GM23338 (cell line): ENCODE results near the gene ECPAS. TPM values are rescaled to one million over a fixed set of nuclear protein-coding genes. Genes with fewer than 3 reads are reported as not detected.
A peak's percentile ranks its signal among the peaks of the same experiment; 100 is the strongest.

Experiments used
- ATAC-seq: fragments of 200-7000 bp; cut with Tn5 transposase; 3 replicates; pipeline ENCODE4 v1.9.1; 2020
- DNase-seq: peaks from one replicate; pipeline ENCODE4 v3.0.0-alpha.2; 2015; ENCODE audit warnings: low spot score
- H2AFZ ChIP-seq: fragments of 200-600 bp; sonication (generic); 2 replicates; pipeline ENCODE4 v1.8.0; 2016; ENCODE audit warnings: antibody characterized with exemption, mild to moderate bottlenecking, moderate library complexity
- H3F3A ChIP-seq: fragments of 200-600 bp; sonication (generic); replicated peaks from 2 replicates; pipeline ENCODE4 v1.8.0; 2017; ENCODE audit warnings: antibody characterized with exemption, mixed run types, low read depth
- H3K27ac ChIP-seq: fragments of 200-600 bp; sonication (generic); 2 replicates; pipeline ENCODE4 v1.6.1; 2016; ENCODE audit warnings: low read depth
- H3K27me3 ChIP-seq: fragments of 200-600 bp; sonication (generic); 2 replicates; pipeline ENCODE4 v1.8.0; 2016; ENCODE audit warnings: mild to moderate bottlenecking, mixed run types, moderate library complexity; ENCODE audit not compliant: insufficient read depth
- H3K36me3 ChIP-seq: fragments of 200-600 bp; sonication (generic); 2 replicates; pipeline ENCODE4 v1.8.0; 2016; ENCODE audit warnings: mild to moderate bottlenecking; ENCODE audit not compliant: insufficient read depth
- H3K4me1 ChIP-seq: fragments of 200-600 bp; sonication (generic); 2 replicates; pipeline ENCODE4 v1.8.0; 2016; ENCODE audit warnings: mild to moderate bottlenecking, moderate library complexity; ENCODE audit not compliant: insufficient read depth
- H3K4me2 ChIP-seq: fragments of 200-600 bp; sonication (generic); 2 replicates; pipeline ENCODE4 v1.7.1; 2017; ENCODE audit warnings: mixed run types
- H3K4me3 ChIP-seq: fragments of 200-600 bp; sonication (generic); 2 replicates; pipeline ENCODE4 v1.6.1; 2016; ENCODE audit warnings: mixed run types
- H3K79me2 ChIP-seq: fragments of 200-600 bp; sonication (generic); replicated peaks from 2 replicates; pipeline ENCODE4 v1.8.0; 2017; ENCODE audit warnings: mild to moderate bottlenecking; ENCODE audit not compliant: insufficient read depth
- H3K9me2 ChIP-seq: fragments of 200-600 bp; sonication (generic); 2 replicates; pipeline ENCODE4 v1.8.0; 2017; ENCODE audit not compliant: insufficient read depth
- H4K20me1 ChIP-seq: fragments of 200-600 bp; sonication (generic); replicated peaks from 2 replicates; pipeline ENCODE4 v1.8.0; 2017; ENCODE audit warnings: mild to moderate bottlenecking; ENCODE audit not compliant: insufficient read depth
- H3K27ac Mint-ChIP-seq: 2 replicates; pipeline ENCODE4 v1.8.0; 2020; ENCODE audit warnings: inconsistent platforms, mild to moderate bottlenecking, moderate library complexity, mixed read lengths
- H3K27me3 Mint-ChIP-seq: 3 replicates; pipeline ENCODE4 v1.8.0; 2022; ENCODE audit warnings: low read depth, mild to moderate bottlenecking, moderate library complexity, mixed read lengths, inconsistent platforms; ENCODE audit not compliant: insufficient read depth, poor library complexity
- H3K36me3 Mint-ChIP-seq: 3 replicates; pipeline ENCODE4 v1.8.0; 2021; ENCODE audit warnings: low read depth, mild to moderate bottlenecking, inconsistent platforms, moderate library complexity, mixed read lengths
- H3K4me1 Mint-ChIP-seq: 3 replicates; pipeline ENCODE4 v1.8.0; 2020; ENCODE audit warnings: mild to moderate bottlenecking, inconsistent platforms, mixed read lengths
- H3K4me3 Mint-ChIP-seq: 3 replicates; pipeline ENCODE4 v1.8.0; 2021; ENCODE audit warnings: moderate library complexity, mild to moderate bottlenecking, inconsistent platforms, mixed read lengths
- H3K9me3 Mint-ChIP-seq: 3 replicates; pipeline ENCODE4 v1.8.0; 2020; ENCODE audit warnings: moderate library complexity, mild to moderate bottlenecking, inconsistent platforms, mixed read lengths
- CREB1 ChIP-seq: fragments of 250-450 bp; sonication (Bioruptor Pico); IDR thresholded peaks from 2 replicates; pipeline ENCODE4 v1.5.0; 2020; ENCODE audit warnings: low read depth, mild to moderate bottlenecking, moderate library complexity
- CTCF ChIP-seq, 2 experiments: fragments of 200-600 bp in 1 of 2; sonication (generic) in 1 of 2; conservative IDR thresholded peaks; 2 replicates each; pipeline versions ENCODE4 v1.5.1 to v1.6.1; 2016 to 2017; ENCODE audit warnings: antibody characterized with exemption in 2 of 2, low read depth in 2 of 2, mild to moderate bottlenecking in 2 of 2, moderate library complexity in 1 of 2
- ETS1 ChIP-seq: IDR thresholded peaks from 2 replicates; pipeline ENCODE4 v1.6.1; 2016; ENCODE audit warnings: antibody characterized with exemption
- EZH2 ChIP-seq: fragments of 200-600 bp; sonication (generic); IDR thresholded peaks from one replicate; pipeline ENCODE4 v1.8.0; 2017; ENCODE audit warnings: antibody characterized with exemption, mild to moderate bottlenecking, low read depth; ENCODE audit not compliant: unreplicated experiment
- EZH2phosphoT487 ChIP-seq: fragments of 200-600 bp; sonication (generic); IDR thresholded peaks from one replicate; pipeline ENCODE4 v1.8.1; 2018; ENCODE audit warnings: antibody characterized with exemption; ENCODE audit not compliant: unreplicated experiment
- JUNB ChIP-seq: IDR thresholded peaks from one replicate; pipeline ENCODE4 v1.6.1; 2016; ENCODE audit warnings: antibody characterized with exemption; ENCODE audit not compliant: unreplicated experiment
- NANOG ChIP-seq: IDR thresholded peaks from 2 replicates; pipeline ENCODE4 v1.6.1; 2016; ENCODE audit warnings: antibody characterized with exemption, borderline replicate concordance
- POLR2AphosphoS5 ChIP-seq: IDR thresholded peaks from 2 replicates; pipeline ENCODE4 v1.6.1; 2016; ENCODE audit warnings: antibody characterized with exemption, low read depth
- STAT1 ChIP-seq: IDR thresholded peaks from one replicate; pipeline ENCODE4 v1.6.1; 2016; ENCODE audit warnings: antibody characterized with exemption; ENCODE audit not compliant: unreplicated experiment
- ZNF331 ChIP-seq: fragments of 250-450 bp; sonication (Bioruptor Pico); IDR thresholded peaks from 2 replicates; pipeline ENCODE4 v1.5.0; 2020; ENCODE audit warnings: low read depth, mild to moderate bottlenecking, moderate library complexity
- polyA plus RNA-seq: library from polyadenylated mRNA; unstranded; fragments of >200 nt; fragmentation: Nextera tagmentation; extraction: Ambion mirVana; gene quantifications from 2 replicates; pipeline ENCODE4 v1.2.1, GENCODE V29; 2016
- total RNA-seq: library from RNA; depleted of rRNA; stranded (reverse); fragments of >200 nt; shearing (Covaris generic); gene quantifications from 2 replicates; pipeline ENCODE4 v1.2.3, GENCODE V29; 2014

Gene ECPAS
- total and polyA plus RNA-seq, 2 experiments from 2014 or later: 51.4 to 104 TPM

- peaks cover 100% of the 10 kb centered on the region for H3K79me2 ChIP-seq
- Mint-ChIP-seq H3K9me3 (no peaks in the 10 kb centered on the region), H3K4me1 (peaks cover 43% of the 10 kb centered on the region), H3K27me3 (peaks cover 3% of the 10 kb centered on the region), H3K4me3 (no peak overlapping the region), H3K27ac (no peak overlapping the region), H3K36me3 (peaks cover 2% of the 10 kb centered on the region; the same call in 1 of the 3 replicates)
- H3K27me3 ChIP-seq: no peaks in the 10 kb centered on the region
- H4K20me1 ChIP-seq: peaks cover 16% of the 10 kb centered on the region; the same call in 1 of the 2 replicates
- H3K36me3 ChIP-seq: no peaks in the 10 kb centered on the region
- no peak overlapping the region for H2AFZ ChIP-seq
- no peak overlapping the region for H3K27ac ChIP-seq
- no peak overlapping the region for H3K4me3 ChIP-seq
- ATAC-seq: peak; percentile 43
- no peaks in the 10 kb centered on the region for H3K9me2 ChIP-seq
- peaks cover 28% of the 10 kb centered on the region for H3K4me1 ChIP-seq
- no peak overlapping the region for H3K4me2 ChIP-seq
- no peaks in the 10 kb centered on the region for H3F3A ChIP-seq
- peak; percentile 29 for DNase-seq
- no peak for TF ChIP-seq POLR2AphosphoS5
- no peak for TF ChIP-seq CREB1 (CRISPR knock-in tag)
These were observed 9.8 kb downstream of the ECPAS start for GRCh38 chr9:111474385-111474784.

- Histone ChIP-seq H3K27ac (0 out of 2 replicates have a peak overlapping the region, but pooled peaks have one; percentile 10), H3K4me1 (peaks cover 23% of the 10 kb centered on the region; the same call in 1 of the 2 replicates), H4K20me1 (peaks cover 4% of the 10 kb centered on the region; the same call in 1 of the 2 replicates), H2AFZ (no peak overlapping the region), H3K36me3 (no peaks in the 10 kb centered on the region), H3K79me2 (peaks cover 100% of the 10 kb centered on the region), H3K27me3 (no peaks in the 10 kb centered on the region), H3K4me3 (no peak overlapping the region), H3F3A (no peaks in the 10 kb centered on the region), H3K9me2 (no peaks in the 10 kb centered on the region), H3K4me2 (no peak overlapping the region)
- Mint-ChIP-seq H3K27ac (peak overlapping the region; percentile 30; the same call in 1 of the 2 replicates), H3K9me3 (peaks cover 4% of the 10 kb centered on the region; the same call in 2 of the 3 replicates), H3K4me3 (no peak overlapping the region), H3K4me1 (peaks cover 31% of the 10 kb centered on the region), H3K36me3 (peaks cover 24% of the 10 kb centered on the region), H3K27me3 (no peaks in the 10 kb centered on the region)
- TF ChIP-seq EZH2phosphoT487 (no peak), CREB1 (CRISPR knock-in tag) (no peak), POLR2AphosphoS5 (no peak), ZNF331 (no peak), JUNB (no peak), EZH2 (no peak)
- no peak for DNase-seq
- no peak for ATAC-seq
These were observed 16.3 kb downstream of the ECPAS start for GRCh38 chr9:111467778-111468367.

- Histone ChIP-seq H3K4me2 (no peak overlapping the region), H3K27ac (no peak overlapping the region), H3K27me3 (no peaks in the 10 kb centered on the region), H3K36me3 (no peaks in the 10 kb centered on the region), H3K9me2 (no peaks in the 10 kb centered on the region), H2AFZ (no peak overlapping the region), H3K79me2 (peaks cover 100% of the 10 kb centered on the region), H3F3A (no peaks in the 10 kb centered on the region), H3K4me3 (no peak overlapping the region), H4K20me1 (peaks cover 10% of the 10 kb centered on the region), H3K4me1 (peaks cover 19% of the 10 kb centered on the region)
- no peak for ATAC-seq
- Mint-ChIP-seq H3K27ac (no peak overlapping the region), H3K27me3 (no peaks in the 10 kb centered on the region), H3K4me3 (no peak overlapping the region), H3K9me3 (peaks cover 22% of the 10 kb centered on the region), H3K36me3 (peaks cover 40% of the 10 kb centered on the region), H3K4me1 (peaks cover 20% of the 10 kb centered on the region)
- DNase-seq: no peak
- TF ChIP-seq ETS1 (no peak), CTCF (conservative IDR thresholded peaks at IDR 0.05; ENCODE audit: low read depth in 2 of 2) (no peak), STAT1 (no peak), CREB1 (CRISPR knock-in tag) (no peak), ZNF331 (no peak), JUNB (no peak), POLR2AphosphoS5 (no peak), EZH2 (no peak), EZH2phosphoT487 (no peak), NANOG (no peak)
These were observed 21.1 kb downstream of the ECPAS start for GRCh38 chr9:111463048-111463447.
